SK-N-SH (cell line): Measurements from ENCODE around the gene PODNL1.

Experiments
- CHD2 ChIP-seq: fragments of 150-350 bp; IDR thresholded peaks from 2 replicates; pipeline ENCODE4 v1.6.1; 2018; ENCODE audit warnings: low read length; ENCODE audit not compliant: partially characterized antibody
- EP300 ChIP-seq, 2 experiments: IDR thresholded peaks; 2 replicates each; pipeline versions ENCODE4 v1.4.0 to v1.6.1; 2012; ENCODE audit warnings: borderline replicate concordance in 1 of 2, low read depth in 1 of 2, low read length in 1 of 2
- EZH2phosphoT487 ChIP-seq: fragments of 200-600 bp; sonication (generic); IDR thresholded peaks from 2 replicates; pipeline ENCODE4 v1.6.1; 2017; ENCODE audit warnings: low read depth, mixed run types, mild to moderate bottlenecking, antibody characterized with exemption, moderate library complexity, borderline replicate concordance
- FOSL2 ChIP-seq: IDR thresholded peaks from 2 replicates; pipeline ENCODE4 v1.4.0; 2012; ENCODE audit warnings: low read depth, mild to moderate bottlenecking, moderate library complexity, borderline replicate concordance
- JUND ChIP-seq: IDR thresholded peaks from 2 replicates; pipeline ENCODE4 v1.4.0; 2012
- NFIC ChIP-seq: IDR thresholded peaks from 2 replicates; pipeline ENCODE4 v1.4.0; 2012; ENCODE audit warnings: borderline replicate concordance
- POLR2AphosphoS5 ChIP-seq: IDR thresholded peaks from 2 replicates; pipeline ENCODE4 v1.6.1; 2012; ENCODE audit warnings: low read depth, low read length
- RAD21 ChIP-seq: IDR thresholded peaks from 2 replicates; pipeline ENCODE4 v1.6.1; 2012; ENCODE audit warnings: mild to moderate bottlenecking, low read length
- RFX5 ChIP-seq: IDR thresholded peaks from 2 replicates; pipeline ENCODE4 v1.6.1; 2012; ENCODE audit warnings: mild to moderate bottlenecking, improper control_type of control experiment, low read length
- YY1 ChIP-seq: IDR thresholded peaks from 2 replicates; pipeline ENCODE4 v1.4.0; 2012; ENCODE audit warnings: low read depth, mild to moderate bottlenecking
- TF ChIP-seq, protein P1 (sequence below): fragments of 200-600 bp; sonication (generic); IDR thresholded peaks from 2 replicates; pipeline ENCODE4 v1.6.1; 2017; ENCODE audit warnings: antibody characterized with exemption, mild to moderate bottlenecking, moderate library complexity
- TF ChIP-seq, protein P2 (sequence below): IDR thresholded peaks from 2 replicates; pipeline ENCODE4 v1.4.0; 2012; ENCODE audit warnings: low read depth

DNA sequence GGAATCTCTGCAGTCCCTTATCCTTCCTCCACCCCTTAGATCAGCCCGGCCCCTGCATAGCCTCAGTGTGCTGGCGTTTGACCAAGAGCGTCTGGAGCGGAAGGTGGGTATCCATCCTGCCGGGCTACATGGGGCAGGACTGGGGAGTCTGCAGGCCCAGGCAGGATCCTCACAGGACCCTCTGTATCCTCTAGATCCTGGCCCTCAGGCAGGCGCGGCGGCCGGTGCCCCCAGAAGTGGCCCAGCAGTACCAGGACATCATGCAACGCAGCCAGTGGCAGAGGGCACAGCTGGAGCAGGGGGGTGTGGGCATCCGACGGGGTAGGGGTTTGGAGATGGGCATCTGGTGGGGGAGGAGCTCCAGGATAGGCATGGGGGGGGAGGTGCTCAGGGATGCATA is 8.9 kb downstream of the PODNL1 start:
- TF ChIP-seq, protein P1, sequence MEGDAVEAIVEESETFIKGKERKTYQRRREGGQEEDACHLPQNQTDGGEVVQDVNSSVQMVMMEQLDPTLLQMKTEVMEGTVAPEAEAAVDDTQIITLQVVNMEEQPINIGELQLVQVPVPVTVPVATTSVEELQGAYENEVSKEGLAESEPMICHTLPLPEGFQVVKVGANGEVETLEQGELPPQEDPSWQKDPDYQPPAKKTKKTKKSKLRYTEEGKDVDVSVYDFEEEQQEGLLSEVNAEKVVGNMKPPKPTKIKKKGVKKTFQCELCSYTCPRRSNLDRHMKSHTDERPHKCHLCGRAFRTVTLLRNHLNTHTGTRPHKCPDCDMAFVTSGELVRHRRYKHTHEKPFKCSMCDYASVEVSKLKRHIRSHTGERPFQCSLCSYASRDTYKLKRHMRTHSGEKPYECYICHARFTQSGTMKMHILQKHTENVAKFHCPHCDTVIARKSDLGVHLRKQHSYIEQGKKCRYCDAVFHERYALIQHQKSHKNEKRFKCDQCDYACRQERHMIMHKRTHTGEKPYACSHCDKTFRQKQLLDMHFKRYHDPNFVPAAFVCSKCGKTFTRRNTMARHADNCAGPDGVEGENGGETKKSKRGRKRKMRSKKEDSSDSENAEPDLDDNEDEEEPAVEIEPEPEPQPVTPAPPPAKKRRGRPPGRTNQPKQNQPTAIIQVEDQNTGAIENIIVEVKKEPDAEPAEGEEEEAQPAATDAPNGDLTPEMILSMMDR, result no peak
- TF ChIP-seq RFX5, result no peak
- TF ChIP-seq POLR2AphosphoS5, result no peak
- no peak for TF ChIP-seq EZH2phosphoT487
- TF ChIP-seq EP300 (IDR thresholded peaks at IDR 0.05; ENCODE audit: borderline replicate concordance in 1 of 2, low read depth in 1 of 2, low read length in 1 of 2), result no peak
- TF ChIP-seq, protein P2, sequence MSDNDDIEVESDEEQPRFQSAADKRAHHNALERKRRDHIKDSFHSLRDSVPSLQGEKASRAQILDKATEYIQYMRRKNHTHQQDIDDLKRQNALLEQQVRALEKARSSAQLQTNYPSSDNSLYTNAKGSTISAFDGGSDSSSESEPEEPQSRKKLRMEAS, result no peak
- no peak for TF ChIP-seq YY1
- TF ChIP-seq JUND, result no peak
- TF ChIP-seq RAD21, result no peak
- TF ChIP-seq FOSL2, result no peak
- no peak for TF ChIP-seq CHD2
- TF ChIP-seq NFIC, result no peak
